Pancreas (tissue), 10 donors: Measurements from ENCODE around the gene DTWD2. TPM values are rescaled to one million over a fixed set of nuclear protein-coding genes. Genes with fewer than 3 reads are reported as not detected.

Experiments used
- ATAC-seq, 4 donors: fragments of 200-7000 bp; cut with Tn5 transposase; one replicate each; pipeline versions ENCODE4 v1.8.0 to v1.9.1; 2020; ENCODE audit warnings: mild to moderate bottlenecking in 4 of 4, moderate library complexity in 4 of 4
- DNase-seq, 6 donors: peaks; one replicate each; pipeline ENCODE4 v3.0.0-alpha.2; 2020
- FAIRE-seq: peaks from 2 replicates; lab custom pipeline; 2012; peaks lifted over from hg19 to GRCh38; lab: Jason Lieb, UNC
- H3K27ac ChIP-seq, 4 donors: fragments of 200-600 bp; sonication (generic); 1 replicate in 3 of 4; 2 replicates in 1 of 4; pipeline versions ENCODE4 v1.5.0 to v1.8.0; 2020
- H3K27me3 ChIP-seq, 4 donors: fragments of 200-600 bp; one replicate each; pipeline ENCODE4 v1.8.0; 2021
- H3K36me3 ChIP-seq, 3 donors: fragments of 200-600 bp; sonication (generic) in 1 of 3; one replicate each; pipeline versions ENCODE4 v1.5.0 to v1.8.0; 2020 to 2021
- H3K4me1 ChIP-seq, 3 donors: fragments of 200-600 bp; one replicate each; pipeline ENCODE4 v1.8.0; 2021
- H3K4me3 ChIP-seq, 4 donors: fragments of 200-600 bp; sonication (generic) in 2 of 4; one replicate each; pipeline versions ENCODE4 v1.5.0 to v1.8.0; 2020 to 2021
- H3K9me3 ChIP-seq, 4 donors: fragments of 200-600 bp; one replicate each; pipeline ENCODE4 v1.8.0; 2021
- CTCF ChIP-seq, 4 donors: fragments of 200-600 bp; sonication (generic) in 3 of 4; IDR thresholded peaks; one replicate each; pipeline versions ENCODE4 v1.5.0 to v1.8.0; 2021; ENCODE audit warnings: antibody characterized with exemption in 4 of 4
- WGBS, 2 donors: extraction: QIAGEN DNeasy Blood & Tissue Kit; methylation state at CpG; one replicate each; pipeline ENCODE4 v1.1.7; 2013; 5-methylcytosine and 5-hydroxymethylcytosine counted together
- intact Hi-C, 3 donors: fragments of 100-400 bp; cut with DNase I; formaldehyde crosslinking; loops; one replicate each; pipeline versions ENCODE4 v1.11.1 to v1.14.2; 2022
- polyA plus RNA-seq, 2 donors: library from polyadenylated mRNA; stranded (reverse); fragments of 200-250 nt; gene quantifications; one replicate each; pipeline ENCODE4 v1.2.3, GENCODE V29; 2013
- total RNA-seq, 6 donors: library from RNA; stranded (reverse); fragmentation: NEBNext Ultra II Directional in 4 of 6; extraction: Animal tissue kit (Norgen Biotek cat#: 25700) in 4 of 6; gene quantifications; one replicate each; pipeline versions ENCODE4 v1.2.1 to v1.2.4, GENCODE V29; 2021 to 2023
- donor health status: healthy with polysubstance abuse.
- donor health status: DM: no; HTN: no; CAD: no; lungs with moderate emphysema.
- donor health status: DM: no; HTN: no; CAD: no.
- donor health status: control.
- donor health status: control.
- donor health status: Bipolar disorder and iron deficiency.
- donor health status: DM: yes; HTN: yes; CAD: no.
- donor health status: DM: no; HTN: no; CAD: no.
- donor health status: DM: no; HTN: no; CAD: no.
- donor health status: DM: yes; HTN: yes; CAD: no.

DTWD2 gene
- total and polyA plus RNA-seq, 8 donors: 1.8 to 6.9 (median 4.5) TPM

GRCh38 chr5:118793652-118794051, 194.7 kb downstream of the DTWD2 start:
- 22 to 32% methylated on average over 2 of the region's 2 CpGs for WGBS, 2 donors
- no peaks in the 10 kb centered on the region for H3K36me3 ChIP-seq
- H3K4me3 ChIP-seq: no peak overlapping the region
- no peak for FAIRE-seq
- H3K27ac ChIP-seq: no peak overlapping the region
- H3K27me3 ChIP-seq: no peaks in the 10 kb centered on the region
- H3K9me3 ChIP-seq: no peaks in the 10 kb centered on the region
- DNase-seq: no peak
- intact Hi-C loops: no loop called here
- peak in 3 of 4 donors; percentile 46 to 59 (median 47) for ATAC-seq
- no peak for TF ChIP-seq CTCF (IDR thresholded peaks at IDR 0.05)
- peaks cover 0 to 15% (median 7%) of the 10 kb centered on the region in 3 donors for H3K4me1 ChIP-seq

- Histone ChIP-seq H3K27me3 (no peaks in the 10 kb centered on the region), H3K4me1 (peaks cover 0 to 15% (median 7%) of the 10 kb centered on the region in 3 donors), H3K9me3 (no peaks in the 10 kb centered on the region), H3K4me3 (no peak overlapping the region), H3K36me3 (no peaks in the 10 kb centered on the region), H3K27ac (no peak overlapping the region)
- no peak for TF ChIP-seq CTCF (IDR thresholded peaks at IDR 0.05)
- FAIRE-seq (no peak), DNase-seq (no peak), ATAC-seq (no peak)
- intact Hi-C loops: no loop called here
- 69 to 70% methylated on average over 3 of the region's 3 CpGs for whole genome bisulfite sequencing, 2 donors
Measured at GRCh38 chr5:118793091-118793490, 195.3 kb downstream of the DTWD2 start.

- H3K4me1 ChIP-seq: peaks cover 0 to 15% (median 7%) of the 10 kb centered on the region in 3 donors
- intact Hi-C loops: no loop called here
- DNase-seq (peak in 3 of 6 donors; percentile 21 to 46 (median 22)), ATAC-seq (peak; percentile 91 to 97 (median 96)), FAIRE-seq (peak; percentile 86)
- TF ChIP-seq CTCF (IDR thresholded peaks at IDR 0.05): peak; percentile 48 to 74 (median 70)
- H3K9me3 ChIP-seq: no peaks in the 10 kb centered on the region
- no peaks in the 10 kb centered on the region for H3K36me3 ChIP-seq
- 28 to 30% methylated on average over 7 of the region's 7 CpGs for WGBS, 2 donors
- no peaks in the 10 kb centered on the region for H3K27me3 ChIP-seq
- peak overlapping the region in 1 of 4 donors; percentile 23 for H3K4me3 ChIP-seq
- H3K27ac ChIP-seq: no peak overlapping the region
Measured at GRCh38 chr5:118791926-118792734, 196.2 kb downstream of the DTWD2 start.

GRCh38 chr5:118789366-118789765, 199.0 kb downstream of the DTWD2 start:
- Histone ChIP-seq H3K27me3 (no peaks in the 10 kb centered on the region), H3K9me3 (no peaks in the 10 kb centered on the region), H3K36me3 (no peaks in the 10 kb centered on the region), H3K27ac (no peak overlapping the region), H3K4me3 (no peak overlapping the region), H3K4me1 (peaks cover 0 to 15% (median 7%) of the 10 kb centered on the region in 3 donors)
- no peak for DNase-seq
- no peak for FAIRE-seq
- ATAC-seq: no peak
- intact Hi-C loops: no loop called here
- no peak for TF ChIP-seq CTCF (IDR thresholded peaks at IDR 0.05)

GRCh38 chr5:118788351-118788750, 200.0 kb downstream of the DTWD2 start:
- ATAC-seq (no peak), DNase-seq (no peak), FAIRE-seq (no peak)
- H3K4me1 ChIP-seq: peaks cover 0 to 11% (median 7%) of the 10 kb centered on the region in 3 donors
- no peaks in the 10 kb centered on the region for H3K9me3 ChIP-seq
- 52 to 78% methylated on average over 2 of the region's 2 CpGs for WGBS, 2 donors
- no peak for TF ChIP-seq CTCF (IDR thresholded peaks at IDR 0.05)
- H3K4me3 ChIP-seq: no peak overlapping the region
- no peaks in the 10 kb centered on the region for H3K27me3 ChIP-seq
- intact Hi-C loops: no loop called here
- H3K36me3 ChIP-seq: no peaks in the 10 kb centered on the region
- no peak overlapping the region for H3K27ac ChIP-seq
